ENCODE data around the gene SLC29A3. TPM values are rescaled to one million over a fixed set of nuclear protein-coding genes. Genes with fewer than 3 reads are reported as not detected.
"Not testable (repeated sequence)": the region's sequence is repeated elsewhere in the genome, so short reads cannot be mapped to it uniquely, and the experiment has no call there.

The SLC29A3 gene
- total RNA-seq, 1 donor from 2014 or later = 6.8 TPM

DNA sequence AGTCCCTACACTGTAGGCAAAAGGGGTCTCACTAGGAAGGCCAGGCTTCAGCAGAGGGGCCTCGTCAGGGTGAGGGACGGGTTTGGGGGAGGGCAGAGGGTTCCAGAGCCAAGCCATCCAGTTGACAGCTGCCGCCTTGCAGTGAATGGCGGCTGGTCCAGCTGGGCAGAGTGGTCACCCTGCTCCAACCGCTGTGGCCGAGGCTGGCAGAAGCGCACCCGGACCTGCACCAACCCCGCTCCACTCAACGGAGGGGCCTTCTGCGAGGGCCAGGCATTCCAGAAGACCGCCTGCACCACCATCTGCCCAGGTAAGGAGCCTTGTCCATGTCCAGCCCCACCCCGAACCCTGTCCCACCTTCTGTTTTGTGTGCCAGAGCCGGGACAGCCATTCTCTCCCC is 31.6 kb upstream of the SLC29A3 start:
- Mint-ChIP-seq H3K36me3 (ENCODE audit: low read depth) (no peaks in the 10 kb centered on the region), H3K4me3 (no peak overlapping the region), H3K27ac (no peak overlapping the region), H3K9me3 (no peaks in the 10 kb centered on the region), H3K27me3 (ENCODE audit: insufficient read depth) (no peaks in the 10 kb centered on the region), H3K4me1 (ENCODE audit: low read depth) (no peaks in the 10 kb centered on the region)
- intact Hi-C loops (cut with micrococcal nuclease) = loop anchor here (2.0 kb wide), 1 partner anchor 363 kb away; no protein-coding TSS in a partner anchor
- DNase-seq (ENCODE audit: low spot score) = no peak

DNA sequence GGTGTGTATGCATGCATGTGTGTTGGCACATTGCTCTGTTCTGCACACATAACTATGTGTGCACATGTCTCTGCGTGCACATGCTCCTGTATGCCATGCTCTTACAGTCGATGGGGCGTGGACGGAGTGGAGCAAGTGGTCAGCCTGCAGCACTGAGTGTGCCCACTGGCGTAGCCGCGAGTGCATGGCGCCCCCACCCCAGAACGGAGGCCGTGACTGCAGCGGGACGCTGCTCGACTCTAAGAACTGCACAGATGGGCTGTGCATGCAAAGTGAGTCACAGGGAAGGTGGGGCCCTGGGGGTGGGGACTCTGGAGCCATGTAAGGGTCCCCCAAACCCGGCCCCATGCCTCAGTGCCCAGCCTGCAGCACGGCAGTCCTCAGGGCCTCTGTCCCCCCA is 30.6 kb upstream of the SLC29A3 start:
- no peaks in the 10 kb centered on the region for H3K27me3 Mint-ChIP-seq (ENCODE audit: insufficient read depth)
- intact Hi-C loops (cut with micrococcal nuclease) = no loop called here
- no peaks in the 10 kb centered on the region for H3K9me3 Mint-ChIP-seq
- DNase-seq (ENCODE audit: low spot score) = no peak
- no peaks in the 10 kb centered on the region for H3K4me1 Mint-ChIP-seq (ENCODE audit: low read depth)
- H3K27ac Mint-ChIP-seq = no peak overlapping the region
- no peaks in the 10 kb centered on the region for H3K36me3 Mint-ChIP-seq (ENCODE audit: low read depth)
- no peak overlapping the region for H3K4me3 Mint-ChIP-seq

DNA sequence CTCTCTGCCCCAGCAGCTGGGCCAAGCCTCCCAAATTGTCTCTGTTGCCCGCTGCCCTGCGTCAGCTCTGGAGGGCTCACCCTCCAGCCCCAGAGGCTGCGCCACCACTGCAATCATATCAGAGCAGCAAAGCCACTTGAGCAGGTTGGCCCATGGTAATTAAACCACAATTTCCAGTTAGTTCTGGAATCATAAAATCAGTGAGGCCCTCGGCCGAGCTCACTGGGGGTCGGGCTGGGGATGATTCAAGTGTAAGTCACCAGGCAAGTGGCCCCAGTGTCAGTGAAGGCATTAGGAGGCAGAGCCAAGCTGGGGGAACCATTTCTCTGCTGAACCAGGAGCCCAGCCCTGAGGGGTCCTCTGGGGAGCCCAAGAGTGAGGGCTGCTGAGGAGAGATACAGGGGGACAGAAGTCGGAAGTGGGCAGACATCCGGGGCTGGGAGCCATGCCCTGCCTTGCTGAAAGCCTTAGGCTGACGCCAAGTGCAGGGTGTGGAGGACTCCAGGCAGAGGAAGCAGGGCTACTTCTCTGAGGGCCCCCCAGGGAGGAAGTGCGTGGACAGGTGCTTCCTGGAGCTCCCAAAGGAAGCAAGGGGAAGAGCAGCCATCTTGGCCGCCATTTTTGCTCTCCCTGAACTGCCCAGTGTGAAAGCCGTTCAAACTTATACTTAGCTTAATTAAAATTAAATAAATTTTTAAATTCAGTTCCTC is 29.5 kb upstream of the SLC29A3 start:
- H3K36me3 Mint-ChIP-seq (ENCODE audit: low read depth) = no peaks in the 10 kb centered on the region
- no peak overlapping the region for H3K27ac Mint-ChIP-seq
- DNase-seq (ENCODE audit: low spot score) = no peak
- no peaks in the 10 kb centered on the region for H3K9me3 Mint-ChIP-seq
- H3K4me1 Mint-ChIP-seq (ENCODE audit: low read depth) = no peaks in the 10 kb centered on the region
- intact Hi-C loops (cut with micrococcal nuclease) = no loop called here
- no peak overlapping the region for H3K4me3 Mint-ChIP-seq
- H3K27me3 Mint-ChIP-seq (ENCODE audit: insufficient read depth) = no peaks in the 10 kb centered on the region

DNA sequence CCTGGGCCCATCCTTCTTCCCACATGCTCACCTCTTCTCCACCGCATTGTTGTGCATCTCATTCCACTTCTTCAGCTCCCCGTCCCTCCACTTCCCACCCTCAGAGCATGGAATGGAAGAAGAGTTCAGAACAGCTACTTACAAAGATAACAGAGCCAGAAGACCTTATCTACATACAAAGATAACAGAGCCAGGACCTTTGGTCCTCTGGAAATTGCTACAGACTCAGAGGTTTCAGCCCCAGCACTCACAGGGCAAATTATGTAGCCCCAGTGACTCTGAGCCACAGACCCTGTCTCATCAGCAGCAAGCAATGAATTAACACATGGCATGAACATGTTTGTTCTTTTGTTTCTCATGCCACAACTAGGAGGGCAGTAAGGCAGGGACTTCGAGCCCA is 28.7 kb upstream of the SLC29A3 start:
- intact Hi-C loops (cut with micrococcal nuclease) = no loop called here
- no peak overlapping the region for H3K4me3 Mint-ChIP-seq
- no peaks in the 10 kb centered on the region for H3K9me3 Mint-ChIP-seq
- no peaks in the 10 kb centered on the region for H3K4me1 Mint-ChIP-seq (ENCODE audit: low read depth)
- H3K27me3 Mint-ChIP-seq (ENCODE audit: insufficient read depth) = no peaks in the 10 kb centered on the region
- H3K27ac Mint-ChIP-seq = no peak overlapping the region
- no peaks in the 10 kb centered on the region for H3K36me3 Mint-ChIP-seq (ENCODE audit: low read depth)
- no peak for DNase-seq (ENCODE audit: low spot score)

DNA sequence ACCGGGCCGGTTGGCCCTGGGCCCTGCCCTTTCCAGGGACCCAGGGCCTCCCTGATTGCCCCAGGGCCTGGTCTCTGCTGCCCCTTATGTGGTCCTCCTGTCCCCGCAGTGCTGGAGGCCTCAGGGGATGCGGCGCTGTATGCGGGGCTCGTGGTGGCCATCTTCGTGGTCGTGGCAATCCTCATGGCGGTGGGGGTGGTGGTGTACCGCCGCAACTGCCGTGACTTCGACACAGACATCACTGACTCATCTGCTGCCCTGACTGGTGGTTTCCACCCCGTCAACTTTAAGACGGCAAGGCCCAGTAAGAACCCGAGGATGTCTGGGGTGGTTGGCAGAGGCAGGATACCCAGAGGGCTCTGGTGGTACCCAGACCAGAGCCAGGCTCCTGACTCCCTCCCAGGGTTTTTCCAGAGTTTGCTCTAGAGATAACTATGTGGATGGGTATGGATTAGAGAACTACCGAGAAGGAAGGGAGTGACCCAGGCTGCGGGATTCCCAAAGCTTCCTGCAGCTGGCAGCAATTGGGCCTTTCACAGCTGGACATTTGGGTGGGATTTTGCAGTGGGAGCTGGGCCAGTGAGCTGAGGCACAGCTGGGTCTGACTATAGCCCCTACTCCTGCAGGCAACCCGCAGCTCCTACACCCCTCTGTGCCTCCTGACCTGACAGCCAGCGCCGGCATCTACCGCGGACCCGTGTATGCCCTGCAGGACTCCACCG is 28.1 kb upstream of the SLC29A3 start:
- H3K27me3 Mint-ChIP-seq (ENCODE audit: insufficient read depth) = no peaks in the 10 kb centered on the region
- H3K27ac Mint-ChIP-seq = no peak overlapping the region
- H3K4me3 Mint-ChIP-seq = no peak overlapping the region
- no peak for DNase-seq (ENCODE audit: low spot score)
- H3K36me3 Mint-ChIP-seq (ENCODE audit: low read depth) = no peaks in the 10 kb centered on the region
- H3K9me3 Mint-ChIP-seq = no peaks in the 10 kb centered on the region
- intact Hi-C loops (cut with micrococcal nuclease) = no loop called here
- no peaks in the 10 kb centered on the region for H3K4me1 Mint-ChIP-seq (ENCODE audit: low read depth)

DNA sequence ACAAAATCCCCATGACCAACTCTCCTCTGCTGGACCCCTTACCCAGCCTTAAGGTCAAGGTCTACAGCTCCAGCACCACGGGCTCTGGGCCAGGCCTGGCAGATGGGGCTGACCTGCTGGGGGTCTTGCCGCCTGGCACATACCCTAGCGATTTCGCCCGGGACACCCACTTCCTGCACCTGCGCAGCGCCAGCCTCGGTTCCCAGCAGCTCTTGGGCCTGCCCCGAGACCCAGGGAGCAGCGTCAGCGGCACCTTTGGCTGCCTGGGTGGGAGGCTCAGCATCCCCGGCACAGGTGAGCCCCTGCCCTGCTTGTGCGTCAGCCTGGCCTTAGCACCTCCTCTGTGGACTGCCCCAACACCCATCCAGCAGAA is 27.5 kb upstream of the SLC29A3 start:
- Mint-ChIP-seq H3K27ac (no peak overlapping the region), H3K27me3 (ENCODE audit: insufficient read depth) (no peaks in the 10 kb centered on the region), H3K4me3 (no peak overlapping the region), H3K36me3 (ENCODE audit: low read depth) (no peaks in the 10 kb centered on the region), H3K9me3 (no peaks in the 10 kb centered on the region), H3K4me1 (ENCODE audit: low read depth) (no peaks in the 10 kb centered on the region)
- intact Hi-C loops (cut with micrococcal nuclease) = no loop called here
- DNase-seq (ENCODE audit: low spot score) = no peak

DNA sequence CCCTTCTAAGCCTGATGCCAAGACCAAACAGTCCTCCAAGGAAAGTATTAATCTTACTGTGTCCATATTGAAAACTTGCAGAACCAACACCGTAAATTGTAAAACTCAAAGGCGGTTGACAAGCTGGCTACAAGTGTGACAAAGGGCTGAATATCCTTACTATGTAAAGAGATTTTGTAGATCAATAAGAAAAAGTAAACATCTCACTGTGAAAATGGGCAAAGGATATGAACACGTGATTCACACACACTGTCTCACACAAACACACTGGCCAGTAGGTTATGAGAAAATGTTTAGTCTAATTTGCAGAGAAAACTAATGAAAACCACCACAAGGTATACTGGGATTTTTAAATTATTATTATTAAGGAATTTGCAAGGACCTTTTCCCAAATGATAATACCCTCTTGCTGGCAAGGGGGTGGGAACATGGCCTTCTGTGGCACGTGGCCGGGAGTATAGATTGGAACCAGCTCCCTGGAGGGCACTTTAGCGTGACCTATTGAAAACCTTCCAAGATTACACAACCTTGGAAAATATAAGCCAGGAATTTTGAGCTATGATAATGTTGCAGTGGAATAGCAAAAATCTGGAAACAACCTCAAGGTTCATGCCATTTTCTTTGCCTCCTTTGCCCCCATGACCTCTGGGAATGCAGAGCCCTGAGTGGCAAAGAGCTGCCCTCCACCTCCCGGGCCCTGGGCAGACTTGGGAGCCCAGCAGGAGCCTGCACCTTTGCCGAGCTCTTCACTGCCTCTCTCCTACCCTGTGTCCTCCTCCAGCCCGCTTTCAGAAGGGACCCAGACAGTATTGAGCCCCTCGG is 26.2 kb upstream of the SLC29A3 start:
- Mint-ChIP-seq H3K4me3 (no peak overlapping the region), H3K36me3 (ENCODE audit: low read depth) (no peaks in the 10 kb centered on the region), H3K27me3 (ENCODE audit: insufficient read depth) (no peaks in the 10 kb centered on the region), H3K9me3 (no peaks in the 10 kb centered on the region), H3K27ac (no peak overlapping the region), H3K4me1 (ENCODE audit: low read depth) (no peaks in the 10 kb centered on the region)
- intact Hi-C loops (cut with micrococcal nuclease) = no loop called here
- DNase-seq (ENCODE audit: low spot score) = no peak

DNA sequence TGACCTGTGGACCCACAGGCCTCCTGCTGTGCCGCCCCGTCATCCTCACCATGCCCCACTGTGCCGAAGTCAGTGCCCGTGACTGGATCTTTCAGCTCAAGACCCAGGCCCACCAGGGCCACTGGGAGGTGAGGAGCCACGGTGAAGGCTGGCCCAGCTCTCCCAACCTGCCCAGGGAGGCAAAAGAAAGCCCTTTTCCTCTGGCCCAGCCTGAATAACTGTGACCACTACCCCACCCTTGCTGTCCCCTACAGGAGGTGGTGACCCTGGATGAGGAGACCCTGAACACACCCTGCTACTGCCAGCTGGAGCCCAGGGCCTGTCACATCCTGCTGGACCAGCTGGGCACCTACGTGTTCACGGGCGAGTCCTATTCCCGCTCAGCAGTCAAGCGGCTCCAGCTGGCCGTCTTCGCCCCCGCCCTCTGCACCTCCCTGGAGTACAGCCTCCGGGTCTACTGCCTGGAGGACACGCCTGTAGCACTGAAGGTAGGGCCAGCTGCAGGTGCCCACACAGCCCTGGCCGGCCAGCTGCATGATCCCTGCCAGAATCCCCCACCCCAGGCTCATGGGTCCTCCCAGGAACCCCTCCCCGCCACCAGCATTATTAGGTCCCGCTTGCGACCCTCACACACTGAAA is 25.5 kb upstream of the SLC29A3 start:
- intact Hi-C loops (cut with micrococcal nuclease) = no loop called here
- Mint-ChIP-seq H3K4me1 (ENCODE audit: low read depth) (no peaks in the 10 kb centered on the region), H3K9me3 (no peaks in the 10 kb centered on the region), H3K27me3 (ENCODE audit: insufficient read depth) (no peaks in the 10 kb centered on the region), H3K27ac (no peak overlapping the region), H3K36me3 (ENCODE audit: low read depth) (no peaks in the 10 kb centered on the region), H3K4me3 (no peak overlapping the region)
- no peak for DNase-seq (ENCODE audit: low spot score)

DNA sequence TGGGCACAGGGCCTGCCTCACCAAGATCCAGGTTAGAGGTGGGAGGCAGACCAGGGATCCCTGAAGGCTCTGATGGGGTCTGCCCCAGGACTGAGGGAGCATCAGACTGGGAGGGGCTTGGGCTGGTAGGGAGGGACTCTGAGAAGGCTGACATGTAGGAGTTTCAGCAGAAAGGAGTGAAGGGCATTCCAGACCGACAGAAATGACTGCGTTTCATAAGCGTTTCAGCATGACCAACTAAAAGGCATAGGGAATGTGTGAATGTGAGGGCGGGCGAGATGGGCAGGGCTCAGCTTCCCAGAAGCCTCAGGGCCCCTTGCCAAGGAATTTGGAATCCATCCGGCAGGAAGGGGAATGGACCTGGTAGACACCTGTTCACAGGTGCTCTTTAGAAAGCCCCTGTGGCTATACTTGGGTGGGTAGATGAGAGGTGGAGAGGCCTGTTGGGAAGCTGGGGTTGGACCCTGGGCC is 24.9 kb upstream of the SLC29A3 start:
- Mint-ChIP-seq H3K4me3 (no peak overlapping the region), H3K9me3 (no peaks in the 10 kb centered on the region), H3K27me3 (ENCODE audit: insufficient read depth) (no peaks in the 10 kb centered on the region), H3K4me1 (ENCODE audit: low read depth) (no peaks in the 10 kb centered on the region), H3K36me3 (ENCODE audit: low read depth) (no peaks in the 10 kb centered on the region), H3K27ac (no peak overlapping the region)
- intact Hi-C loops (cut with micrococcal nuclease) = no loop called here
- no peak for DNase-seq (ENCODE audit: low spot score)

DNA sequence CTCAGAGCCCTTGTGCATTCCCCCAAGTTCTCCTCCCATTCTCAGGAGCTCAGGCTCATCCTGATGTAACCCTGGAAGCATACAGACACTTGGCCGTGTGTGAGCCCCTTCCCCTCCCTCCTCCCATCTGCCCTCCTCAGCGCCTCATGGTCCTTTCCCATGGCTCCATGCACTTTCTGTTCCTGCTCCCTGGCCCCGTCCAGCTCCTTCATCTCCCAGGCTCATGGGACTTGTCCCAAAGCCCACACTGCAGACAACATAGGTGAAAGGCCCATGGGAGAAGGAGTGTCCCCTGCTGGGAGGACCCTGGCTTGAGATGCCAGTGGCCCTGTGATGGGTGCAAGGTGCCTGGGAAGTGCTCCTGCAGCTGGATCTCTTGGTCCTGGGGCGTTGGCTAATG is 24.2 kb upstream of the SLC29A3 start:
- H3K36me3 Mint-ChIP-seq (ENCODE audit: low read depth) = no peaks in the 10 kb centered on the region
- intact Hi-C loops (cut with micrococcal nuclease) = no loop called here
- H3K4me3 Mint-ChIP-seq = no peak overlapping the region
- H3K27me3 Mint-ChIP-seq (ENCODE audit: insufficient read depth) = peaks cover 3% of the 10 kb centered on the region
- no peaks in the 10 kb centered on the region for H3K9me3 Mint-ChIP-seq
- no peak overlapping the region for H3K27ac Mint-ChIP-seq
- DNase-seq (ENCODE audit: low spot score) = no peak
- H3K4me1 Mint-ChIP-seq (ENCODE audit: low read depth) = no peaks in the 10 kb centered on the region

DNA sequence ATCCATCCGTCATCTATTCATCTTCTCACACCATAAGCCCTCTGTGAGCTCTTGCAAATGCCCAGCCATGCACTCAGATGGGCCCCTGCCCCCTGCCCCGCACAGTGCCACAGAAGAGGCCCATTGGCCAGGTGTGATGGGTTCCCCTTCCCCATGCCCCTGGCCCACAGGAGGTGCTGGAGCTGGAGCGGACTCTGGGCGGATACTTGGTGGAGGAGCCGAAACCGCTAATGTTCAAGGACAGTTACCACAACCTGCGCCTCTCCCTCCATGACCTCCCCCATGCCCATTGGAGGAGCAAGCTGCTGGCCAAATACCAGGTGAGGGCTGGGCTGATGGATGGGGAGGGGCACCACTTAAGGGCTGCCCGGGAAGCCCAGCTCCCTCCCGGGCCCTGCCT is 23.4 kb upstream of the SLC29A3 start:
- intact Hi-C loops (cut with micrococcal nuclease) = no loop called here
- no peaks in the 10 kb centered on the region for H3K36me3 Mint-ChIP-seq (ENCODE audit: low read depth)
- no peaks in the 10 kb centered on the region for H3K4me1 Mint-ChIP-seq (ENCODE audit: low read depth)
- no peak for DNase-seq (ENCODE audit: low spot score)
- H3K9me3 Mint-ChIP-seq = no peaks in the 10 kb centered on the region
- no peak overlapping the region for H3K4me3 Mint-ChIP-seq
- H3K27me3 Mint-ChIP-seq (ENCODE audit: insufficient read depth) = peaks cover 5% of the 10 kb centered on the region
- H3K27ac Mint-ChIP-seq = no peak overlapping the region

DNA sequence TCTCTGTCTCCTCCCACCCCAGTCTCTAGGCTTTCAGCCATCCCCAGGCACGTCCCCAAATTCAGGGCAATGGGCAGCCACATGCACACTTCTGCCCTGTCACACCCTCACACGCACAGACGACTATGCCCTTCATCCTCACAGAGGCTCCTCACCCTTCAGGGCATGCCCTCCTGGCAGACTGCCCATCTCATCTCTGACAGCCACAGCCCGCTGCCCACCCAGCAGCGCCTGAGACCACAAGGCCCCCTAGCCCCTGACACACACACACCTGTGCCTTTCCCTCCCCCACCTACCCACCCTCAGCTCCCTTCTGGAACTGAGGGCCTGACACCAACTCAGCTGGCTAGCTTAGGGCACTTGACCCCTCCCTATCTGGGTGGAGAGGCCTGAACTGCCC is 23.0 kb upstream of the SLC29A3 start:
- H3K27ac Mint-ChIP-seq = no peak overlapping the region
- intact Hi-C loops (cut with micrococcal nuclease) = no loop called here
- H3K4me3 Mint-ChIP-seq = no peak overlapping the region
- no peaks in the 10 kb centered on the region for H3K36me3 Mint-ChIP-seq (ENCODE audit: low read depth)
- peaks cover 5% of the 10 kb centered on the region for H3K27me3 Mint-ChIP-seq (ENCODE audit: insufficient read depth)
- DNase-seq (ENCODE audit: low spot score) = no peak
- no peaks in the 10 kb centered on the region for H3K4me1 Mint-ChIP-seq (ENCODE audit: low read depth)
- H3K9me3 Mint-ChIP-seq = no peaks in the 10 kb centered on the region

DNA sequence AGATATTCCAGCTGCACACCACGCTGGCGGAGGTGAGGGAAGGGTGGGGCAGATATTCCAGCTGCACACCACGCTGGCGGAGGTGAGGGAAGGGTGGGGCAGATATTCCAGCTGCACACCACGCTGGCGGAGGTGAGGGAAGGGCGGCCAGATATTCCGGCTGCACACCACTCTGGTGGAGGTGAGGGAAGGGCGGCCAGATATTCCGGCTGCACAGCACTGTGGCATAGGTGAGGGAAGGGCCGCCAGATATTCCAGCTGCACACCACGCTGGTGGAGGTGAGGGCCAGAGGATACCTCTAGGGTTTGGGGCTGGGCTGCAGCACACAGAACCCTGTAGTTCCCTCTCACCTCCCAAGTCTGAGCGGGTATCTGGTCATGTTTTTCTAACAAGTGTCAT is 22.2 kb upstream of the SLC29A3 start:
- DNase-seq (ENCODE audit: low spot score); intact Hi-C loops (cut with micrococcal nuclease); H3K4me1 Mint-ChIP-seq (ENCODE audit: low read depth); H3K27me3 Mint-ChIP-seq (ENCODE audit: insufficient read depth); H3K4me3 Mint-ChIP-seq; H3K9me3 Mint-ChIP-seq; H3K27ac Mint-ChIP-seq; H3K36me3 Mint-ChIP-seq (ENCODE audit: low read depth): not testable (repeated sequence)

Data from activated T-helper 1 cell treated with anti-CD3 and anti-CD28 coated beads, Interleukin-12 subunit alpha, Interleukin-12 subunit beta, Interleukin-2, Interleukin-4 antibody, amounts not matched to agents 30 ng/mL and 10 ng/mL and 1 ng/mL, durations not matched to agents 14 hours and 24 hours and 36 hours (primary cell).